Measurements from ENCODE around the gene PLSCR2.
"Not testable (repeated sequence)": the region's sequence is repeated elsewhere in the genome, so short reads cannot be mapped to it uniquely, and the experiment has no call there.

The PLSCR2 gene

GRCh38 chr3:146414010-146414409 lies 55.4 kb downstream of the PLSCR2 start:
- no peak for DNase-seq

- not testable (repeated sequence) for DNase-seq
Observed at GRCh38 chr3:146412711-146413110, 56.6 kb downstream of the PLSCR2 start.

GRCh38 chr3:146407956-146408355 lies 61.4 kb downstream of the PLSCR2 start:
- DNase-seq: no peak

- DNase-seq: no peak
Observed at GRCh38 chr3:146404436-146404835, 64.9 kb downstream of the PLSCR2 start.

- DNase-seq: no peak
Observed at GRCh38 chr3:146403792-146404191, 65.6 kb downstream of the PLSCR2 start.

- DNase-seq: no peak
Observed at GRCh38 chr3:146396792-146397191, 72.6 kb downstream of the PLSCR2 start.

- DNase-seq: no peak
Observed at GRCh38 chr3:146395164-146395563, 74.2 kb downstream of the PLSCR2 start.

GRCh38 chr3:146390957-146391356 lies 78.4 kb downstream of the PLSCR2 start:
- no peak for DNase-seq

GRCh38 chr3:146390006-146390772 lies 79.2 kb downstream of the PLSCR2 start:
- DNase-seq: no peak

GRCh38 chr3:146387566-146387965 lies 81.8 kb downstream of the PLSCR2 start:
- DNase-seq: no peak

GRCh38 chr3:146386936-146387335 lies 82.4 kb downstream of the PLSCR2 start:
- DNase-seq: no peak

- no peak for DNase-seq
Observed at GRCh38 chr3:146384786-146385185, 84.6 kb downstream of the PLSCR2 start.
